ENCODE results near the gene LUC7L3. TPM values are rescaled to one million over a fixed set of nuclear protein-coding genes. Genes with fewer than 3 reads are reported as not detected.
A peak's percentile ranks its signal among the peaks of the same experiment; 100 is the strongest.

Gene LUC7L3
- total and polyA plus RNA-seq, 10 of the 15 experiments (the other 5 are each of a cell fraction or from before 2014, with no cell fraction given), result 51.3 to 176 (median 149) TPM

DNA sequence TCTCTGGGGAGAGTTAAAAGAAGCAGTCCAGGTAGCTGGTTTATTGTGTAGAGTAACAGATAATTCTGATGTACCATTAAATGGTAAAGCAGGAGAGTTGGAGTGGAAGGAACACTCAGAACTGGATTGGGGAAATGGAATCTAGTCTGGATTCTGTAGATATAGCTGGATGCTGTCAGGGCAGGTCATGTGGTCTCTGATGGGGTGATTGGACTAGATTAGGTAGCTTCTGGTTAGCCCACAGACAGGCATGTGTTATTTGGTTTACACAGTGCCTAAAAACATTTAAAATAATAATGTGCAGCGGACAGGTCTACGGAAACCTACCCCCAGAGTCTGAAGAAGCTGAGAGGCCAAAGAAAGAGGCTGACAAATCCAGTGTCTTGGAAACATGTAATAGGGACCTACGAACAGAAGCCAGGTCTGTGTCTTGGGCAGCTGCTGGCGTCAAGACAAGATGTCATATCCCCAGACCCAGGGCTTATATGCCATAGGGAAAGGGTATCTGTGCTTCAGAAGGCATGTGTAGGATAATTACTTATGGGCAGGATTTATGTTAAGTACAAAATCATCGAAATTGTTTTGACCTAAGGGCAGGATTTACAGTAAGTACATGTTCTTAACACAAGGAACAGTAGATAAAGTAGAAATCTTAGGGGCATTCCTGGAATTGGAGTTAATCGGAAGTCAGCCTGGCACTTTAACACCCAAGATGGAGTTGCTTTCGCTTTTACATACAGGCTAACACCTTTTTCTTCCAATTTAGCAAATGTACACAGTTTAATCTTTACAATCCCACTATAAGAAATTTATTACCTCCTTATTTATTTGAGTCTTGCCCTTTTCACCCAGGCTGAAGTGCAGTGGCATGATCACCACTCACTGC lies 12.4 kb downstream of the LUC7L3 start:
- 83% methylated on average over 7 of the region's 7 CpGs for WGBS (ENCODE audit: insufficient coverage, insufficient replicate concordance, low lambda C conversion rate, missing lambda C conversion rate)
- in situ Hi-C loops (cut with MboI), result no loop called here

More for the DNA sequence above, 12.4 kb downstream of the LUC7L3 start:
- Histone ChIP-seq H3K9ac (ENCODE audit: control insufficient read depth, insufficient read depth, low read length) (no peak overlapping the region), H3K4me3 (no peak overlapping the region), H3K27ac (ENCODE audit: control insufficient read depth, insufficient read depth) (no peak overlapping the region), H3K27me3 (replicated peaks in 1 of 2; ENCODE audit: control insufficient read depth in 2 of 2, insufficient read depth in 2 of 2, low read length in 1 of 2) (no peaks in the 10 kb centered on the region), H4K20me1 (ENCODE audit: control insufficient read depth, insufficient read depth) (peaks cover 15% of the 10 kb centered on the region; the same call in 1 of the 2 replicates), H3K4me2 (ENCODE audit: control insufficient read depth, insufficient read depth) (no peak overlapping the region), H3K4me1 (ENCODE audit: control insufficient read depth, insufficient read depth, low read length) (0 out of 2 replicates have a peak, but pooled peaks cover 6% of the 10 kb centered on the region), H3K9me3 (replicated peaks; ENCODE audit: control insufficient read depth, insufficient read depth, low read length) (no peaks in the 10 kb centered on the region), H3K79me2 (ENCODE audit: control insufficient read depth, insufficient read depth, low read length) (peaks cover 90% of the 10 kb centered on the region), H3K36me3 (ENCODE audit: control insufficient read depth in 2 of 2, insufficient read depth in 2 of 2, low read length in 1 of 2) (peaks cover 1 to 4% of the 10 kb centered on the region in 2 experiments; a peak in 2 of 4 replicates), H2AFZ (ENCODE audit: control insufficient read depth, low read depth, low read length) (no peak overlapping the region)
- CTCF ChIA-PET, result no interaction called here
- BruUV-seq (replicated peaks), result TSS peak; percentile 11
- intact Hi-C loops (cut with micrococcal nuclease; ENCODE audit: unreplicated experiment), result no loop called here
- POLR2A ChIA-PET, result interaction anchor here (0.6 kb wide), 1 partner anchor 228 kb away, joined by 3 read pairs; no protein-coding TSS in a partner anchor
- SMC1A ChIA-PET (ENCODE audit: uncharacterized antibody, unreplicated experiment), result interaction anchor here (0.7 to 0.8 kb wide), 2 partner anchors 20 to 31 kb away, joined by 3 read pairs; no protein-coding TSS in a partner anchor
- no peak for FAIRE-seq
- ATAC-seq, result peak; percentile 32
- RAD21 ChIA-PET (ENCODE audit: unreplicated experiment), result no interaction called here
- no peak for TF ChIP-seq BHLHE40 (IDR thresholded peaks at IDR 0.05; ENCODE audit: borderline replicate concordance in 1 of 2, low read depth in 2 of 2, low read length in 1 of 2)
- TF ChIP-seq, protein P1, sequence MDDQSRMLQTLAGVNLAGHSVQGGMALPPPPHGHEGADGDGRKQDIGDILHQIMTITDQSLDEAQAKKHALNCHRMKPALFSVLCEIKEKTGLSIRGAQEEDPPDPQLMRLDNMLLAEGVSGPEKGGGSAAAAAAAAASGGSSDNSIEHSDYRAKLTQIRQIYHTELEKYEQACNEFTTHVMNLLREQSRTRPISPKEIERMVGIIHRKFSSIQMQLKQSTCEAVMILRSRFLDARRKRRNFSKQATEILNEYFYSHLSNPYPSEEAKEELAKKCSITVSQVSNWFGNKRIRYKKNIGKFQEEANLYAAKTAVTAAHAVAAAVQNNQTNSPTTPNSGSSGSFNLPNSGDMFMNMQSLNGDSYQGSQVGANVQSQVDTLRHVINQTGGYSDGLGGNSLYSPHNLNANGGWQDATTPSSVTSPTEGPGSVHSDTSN (IDR thresholded peaks at IDR 0.05; ENCODE audit: insufficient replicate concordance, low read depth, low read length), result no peak
- TF ChIP-seq, protein P2, sequence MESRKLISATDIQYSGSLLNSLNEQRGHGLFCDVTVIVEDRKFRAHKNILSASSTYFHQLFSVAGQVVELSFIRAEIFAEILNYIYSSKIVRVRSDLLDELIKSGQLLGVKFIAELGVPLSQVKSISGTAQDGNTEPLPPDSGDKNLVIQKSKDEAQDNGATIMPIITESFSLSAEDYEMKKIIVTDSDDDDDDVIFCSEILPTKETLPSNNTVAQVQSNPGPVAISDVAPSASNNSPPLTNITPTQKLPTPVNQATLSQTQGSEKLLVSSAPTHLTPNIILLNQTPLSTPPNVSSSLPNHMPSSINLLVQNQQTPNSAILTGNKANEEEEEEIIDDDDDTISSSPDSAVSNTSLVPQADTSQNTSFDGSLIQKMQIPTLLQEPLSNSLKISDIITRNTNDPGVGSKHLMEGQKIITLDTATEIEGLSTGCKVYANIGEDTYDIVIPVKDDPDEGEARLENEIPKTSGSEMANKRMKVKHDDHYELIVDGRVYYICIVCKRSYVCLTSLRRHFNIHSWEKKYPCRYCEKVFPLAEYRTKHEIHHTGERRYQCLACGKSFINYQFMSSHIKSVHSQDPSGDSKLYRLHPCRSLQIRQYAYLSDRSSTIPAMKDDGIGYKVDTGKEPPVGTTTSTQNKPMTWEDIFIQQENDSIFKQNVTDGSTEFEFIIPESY (IDR thresholded peaks at IDR 0.05), result no peak
- no peak for TF ChIP-seq ZZZ3 (IDR thresholded peaks at IDR 0.05; ENCODE audit: control insufficient read depth, insufficient read length, low read depth)
- no peak for TF ChIP-seq KAT2A (conservative IDR thresholded peaks at IDR 0.05; ENCODE audit: control insufficient read depth, low read depth, low read length)
- TF ChIP-seq, protein P3, sequence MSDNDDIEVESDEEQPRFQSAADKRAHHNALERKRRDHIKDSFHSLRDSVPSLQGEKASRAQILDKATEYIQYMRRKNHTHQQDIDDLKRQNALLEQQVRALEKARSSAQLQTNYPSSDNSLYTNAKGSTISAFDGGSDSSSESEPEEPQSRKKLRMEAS (IDR thresholded peaks at IDR 0.05; ENCODE audit: low read depth, low read length), result no peak
- no peak for TF ChIP-seq STAT1 (conservative IDR thresholded peaks at IDR 0.05)
- TF ChIP-seq EP300 (IDR thresholded peaks at IDR 0.05; ENCODE audit: borderline replicate concordance in 1 of 2, control insufficient read depth in 1 of 2, low read depth in 2 of 2, low read length in 2 of 2), result no peak
- no peak for TF ChIP-seq GATAD2B (conservative IDR thresholded peaks at IDR 0.05; ENCODE audit: low read depth)
- no peak for TF ChIP-seq YBX1 (IDR thresholded peaks at IDR 0.05)
- TF ChIP-seq TCF3 (IDR thresholded peaks at IDR 0.05; ENCODE audit: borderline replicate concordance, insufficient read depth, low read depth, low read length), result no peak
- no peak for TF ChIP-seq SMAD1 (IDR thresholded peaks at IDR 0.05; ENCODE audit: low read depth, partially characterized antibody)
- no peak for TF ChIP-seq CBX5 (IDR thresholded peaks at IDR 0.05; ENCODE audit: low read depth)
- no peak for TF ChIP-seq SREBF1 (IDR thresholded peaks at IDR 0.05; ENCODE audit: low read length)
- no peak for TF ChIP-seq NRF1 (conservative IDR thresholded peaks at IDR 0.05; ENCODE audit: low read depth, low read length)
- TF ChIP-seq HDAC2 (IDR thresholded peaks at IDR 0.05), result no peak
- no peak for TF ChIP-seq PAX8 (IDR thresholded peaks at IDR 0.05)
- TF ChIP-seq ESRRA (IDR thresholded peaks at IDR 0.05; ENCODE audit: low read length), result no peak
- no peak for DNase-seq (ENCODE audit: low read depth, low spot score)

Data from GM12878 (cell line).